Inflammatory macrophage (primary cell): Measurements from ENCODE around the gene TMED8.
"Not testable (repeated sequence)": the region's sequence is repeated elsewhere in the genome, so short reads cannot be mapped to it uniquely, and the experiment has no call there.

Source experiments
- DNase-seq, 2 donors: peaks; one replicate each; pipeline ENCODE4 v3.0.0-alpha.2; 2020 to 2022
- total RNA-seq, 18 experiments: gene quantifications; one replicate each; lab custom pipeline; 2026; ENCODE audit warnings: mixed read lengths in 6 of 18, inconsistent platforms in 2 of 18; lab: John Stamatoyannopoulos, UW

The TMED8 gene
- 20.1 to 84.3 (median 56.2) reads per million in 18 experiments for total RNA-seq

GRCh38 chr14:77376771-77377501 is at the start of gene TMED8, which contains the start of gene SAMD15:
Gene TMED8, minus strand, starts transcription at chr14:77377094. Its CDS starts 41 bp downstream, at chr14:77377053.
Gene SAMD15, plus strand, starts transcription at chr14:77377379. Its CDS starts 40 bp downstream, at chr14:77377419.
- DNase-seq, result peak; percentile 80 to 86

- DNase-seq, result no peak
Measured at GRCh38 chr14:77426396-77426795, 49.5 kb upstream of the TMED8 start.

GRCh38 chr14:77424862-77425261 is 48.0 kb upstream of the TMED8 start:
- DNase-seq, result no peak

- DNase-seq, result no peak
Measured at GRCh38 chr14:77423423-77423822, 46.5 kb upstream of the TMED8 start, which contains the start of gene NOXRED1. Gene NOXRED1, minus strand, starts transcription at chr14:77423523. Its CDS starts 634 bp downstream, at chr14:77422889.

- DNase-seq, result no peak
Measured at GRCh38 chr14:77421201-77421600, 44.3 kb upstream of the TMED8 start.

- DNase-seq, result peak in 1 of 2 donors; percentile 18
Measured at GRCh38 chr14:77416836-77417235, 39.9 kb upstream of the TMED8 start.

GRCh38 chr14:77416098-77416497 is 39.2 kb upstream of the TMED8 start:
- DNase-seq, result not testable (repeated sequence)

- not testable (repeated sequence) for DNase-seq
Measured at GRCh38 chr14:77415403-77416030, 38.6 kb upstream of the TMED8 start.

GRCh38 chr14:77409131-77409533 is 32.2 kb upstream of the TMED8 start:
- DNase-seq, result no peak

GRCh38 chr14:77407158-77407557 is 30.3 kb upstream of the TMED8 start:
- DNase-seq, result peak; percentile 45 to 80

GRCh38 chr14:77406718-77407117 is 29.8 kb upstream of the TMED8 start:
- peak in 1 of 2 donors; percentile 8 for DNase-seq

GRCh38 chr14:77406086-77406485 is 29.2 kb upstream of the TMED8 start:
- no peak for DNase-seq

GRCh38 chr14:77403768-77404167 is 26.9 kb upstream of the TMED8 start:
- no peak for DNase-seq

- no peak for DNase-seq
Measured at GRCh38 chr14:77400216-77400615, 23.3 kb upstream of the TMED8 start.

- DNase-seq, result no peak
Measured at GRCh38 chr14:77390188-77390587, 13.3 kb upstream of the TMED8 start.

GRCh38 chr14:77378701-77379100 is 1.8 kb upstream of the TMED8 start:
- DNase-seq, result peak; percentile 36 to 77

GRCh38 chr14:77377502-77377844 is 579 bp upstream of the TMED8 start:
- no peak for DNase-seq

GRCh38 chr14:77375973-77376770 is 722 bp downstream of the TMED8 start:
- peak; percentile 8 to 18 for DNase-seq

- DNase-seq, result peak; percentile 36 to 47
Measured at GRCh38 chr14:77375164-77375950, 1.5 kb downstream of the TMED8 start.

GRCh38 chr14:77372304-77372841 is 4.5 kb downstream of the TMED8 start:
- no peak for DNase-seq

- no peak for DNase-seq
Measured at GRCh38 chr14:77369285-77369684, 7.6 kb downstream of the TMED8 start.

- no peak for DNase-seq
Measured at GRCh38 chr14:77364146-77364545, 12.7 kb downstream of the TMED8 start.
